K562 (cell line): Measurements from ENCODE around the gene PKD1. TPM values are rescaled to one million over a fixed set of nuclear protein-coding genes. Genes with fewer than 3 reads are reported as not detected.

ENCODE experiments used
- CGGBP1 ChIP-seq: fragments of 250-450 bp; sonication (Bioruptor Pico); IDR thresholded peaks from 2 replicates; pipeline ENCODE4 v1.9.0; 2021; ENCODE audit warnings: mild to moderate bottlenecking
- CXXC5 ChIP-seq: fragments of 250-450 bp; sonication (Bioruptor Pico); IDR thresholded peaks from 2 replicates; pipeline ENCODE4 v1.8.0; 2022; ENCODE audit warnings: inconsistent platforms, mild to moderate bottlenecking, moderate library complexity
- EGR1 ChIP-seq: fragments of 450-650 bp; conservative IDR thresholded peaks from 2 replicates; pipeline ENCODE4 v1.6.1; 2017; ENCODE audit warnings: mild to moderate bottlenecking
- MAX ChIP-seq: sonication (generic); formaldehyde crosslinking; IDR thresholded peaks from 2 replicates; pipeline ENCODE4 v1.9.0; 2022; ENCODE audit warnings: mild to moderate bottlenecking, missing genetic modification reagents
- POLR2A ChIP-seq: fragments of 450-650 bp; conservative IDR thresholded peaks from 2 replicates; pipeline ENCODE4 v1.6.1; 2016
- RBFOX2 ChIP-seq: fragments of 200-400 bp; formaldehyde crosslinking; IDR thresholded peaks from 2 replicates; pipeline ENCODE4 v1.6.1; 2017; ENCODE audit warnings: low read depth, mild to moderate bottlenecking, low read length, moderate library complexity
- RBM15 ChIP-seq: fragments of 200-400 bp; formaldehyde crosslinking; IDR thresholded peaks from 2 replicates; pipeline ENCODE4 v1.6.1; 2018; ENCODE audit warnings: mild to moderate bottlenecking, low read length, moderate library complexity; ENCODE audit not compliant: insufficient read depth
- SIN3B ChIP-seq: fragments of 450-650 bp; IDR thresholded peaks from 2 replicates; pipeline ENCODE4 v1.6.1; 2017; ENCODE audit warnings: low read depth, mild to moderate bottlenecking, moderate library complexity
- SMAD4 ChIP-seq: fragments of 250-450 bp; sonication (Bioruptor Pico); conservative IDR thresholded peaks from 2 replicates; pipeline ENCODE4 v1.8.0; 2021; ENCODE audit warnings: inconsistent platforms, mild to moderate bottlenecking, moderate library complexity
- TEAD4 ChIP-seq, 2 experiments: sonication (generic) in 1 of 2; formaldehyde crosslinking in 1 of 2; IDR thresholded peaks; 2 replicates each; pipeline versions ENCODE4 v1.6.1 to v1.8.0; 2012 to 2022; ENCODE audit warnings: borderline replicate concordance in 1 of 2, inconsistent platforms in 1 of 2, low read length in 1 of 2, mild to moderate bottlenecking in 1 of 2, missing genetic modification reagents in 1 of 2
- TFAP4 ChIP-seq: sonication (generic); formaldehyde crosslinking; IDR thresholded peaks from 2 replicates; pipeline ENCODE4 v1.8.0; 2022; ENCODE audit warnings: missing genetic modification reagents, mild to moderate bottlenecking, moderate library complexity, borderline replicate concordance
- polyA plus RNA-seq, 8 experiments: library from polyadenylated mRNA; depleted of rRNA in 4 of 8; stranded (reverse) in 5 of 8; unstranded in 3 of 8; fragments of >200 nt; fragmentation: Nextera tagmentation in 2 of 8; fragmentation: Illumina TruSeq in 1 of 8; extraction: Ambion mirVana in 2 of 8; extraction: Trizol in 1 of 8; gene quantifications; 2 replicates each; pipeline versions ENCODE4 v1.2.1 to v1.2.3, GENCODE V29; 2011 to 2014; ENCODE audit warnings: inconsistent platforms in 1 of 8, missing spikeins in 1 of 8
- total RNA-seq, 7 experiments: library from RNA; depleted of rRNA in 6 of 7; stranded (reverse); fragments of >200 nt in 6 of 7; fragmentation: Illumina TruSeq in 2 of 7; extraction: Trizol in 2 of 7; gene quantifications; 2 replicates each; pipeline versions ENCODE4 v1.2.1 to v1.2.3, GENCODE V29; 2011 to 2021; ENCODE audit warnings: low replicate concordance in 1 of 7
- TF ChIP-seq, protein P1 (sequence below): sonication (generic); formaldehyde crosslinking; IDR thresholded peaks from 2 replicates; pipeline ENCODE4 v1.8.0; 2022; ENCODE audit warnings: mild to moderate bottlenecking, missing genetic modification reagents, borderline replicate concordance
- TF ChIP-seq, protein P2 (sequence below), 2 experiments: fragments of 450-650 bp; formaldehyde crosslinking in 1 of 2; IDR thresholded peaks; 2 replicates each; pipeline versions ENCODE4 v1.4.0 to v1.6.1; 2014 to 2020; ENCODE audit warnings: mild to moderate bottlenecking in 2 of 2, borderline replicate concordance in 1 of 2, low read depth in 1 of 2

Gene PKD1
- total and polyA plus RNA-seq, 9 of the 15 experiments (the other 6 are each of a cell fraction or from before 2014, with no cell fraction given) = 0.23 to 93.5 (median 12.6) TPM

GRCh38 chr16:2148714-2149629, 13.3 kb upstream of the PKD1 start (continued):
- TF ChIP-seq, protein P1, sequence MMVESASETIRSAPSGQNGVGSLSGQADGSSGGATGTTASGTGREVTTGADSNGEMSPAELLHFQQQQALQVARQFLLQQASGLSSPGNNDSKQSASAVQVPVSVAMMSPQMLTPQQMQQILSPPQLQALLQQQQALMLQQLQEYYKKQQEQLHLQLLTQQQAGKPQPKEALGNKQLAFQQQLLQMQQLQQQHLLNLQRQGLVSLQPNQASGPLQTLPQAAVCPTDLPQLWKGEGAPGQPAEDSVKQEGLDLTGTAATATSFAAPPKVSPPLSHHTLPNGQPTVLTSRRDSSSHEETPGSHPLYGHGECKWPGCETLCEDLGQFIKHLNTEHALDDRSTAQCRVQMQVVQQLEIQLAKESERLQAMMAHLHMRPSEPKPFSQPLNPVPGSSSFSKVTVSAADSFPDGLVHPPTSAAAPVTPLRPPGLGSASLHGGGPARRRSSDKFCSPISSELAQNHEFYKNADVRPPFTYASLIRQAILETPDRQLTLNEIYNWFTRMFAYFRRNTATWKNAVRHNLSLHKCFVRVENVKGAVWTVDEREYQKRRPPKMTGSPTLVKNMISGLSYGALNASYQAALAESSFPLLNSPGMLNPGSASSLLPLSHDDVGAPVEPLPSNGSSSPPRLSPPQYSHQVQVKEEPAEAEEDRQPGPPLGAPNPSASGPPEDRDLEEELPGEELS (CRISPR knock-in tag) = 0 out of 2 replicates have a peak, but pooled peaks have one; percentile 46
- TF ChIP-seq RBM15 (no peak), POLR2A (0 out of 2 replicates have a peak, but pooled peaks have one; percentile 0), TEAD4 (IDR thresholded peaks at IDR 0.05; ENCODE audit: low read length) (no peak), TEAD4 (CRISPR knock-in tag; IDR thresholded peaks at IDR 0.05; ENCODE audit: borderline replicate concordance) (0 out of 2 replicates have a peak, but pooled peaks have one; percentile 12), SMAD4 (peak; percentile 83), CGGBP1 (peak; percentile 48; the same call in 1 of the 2 replicates), CXXC5 (peak; percentile 62), MAX (CRISPR knock-in tag) (peak; percentile 50; the same call in 1 of the 2 replicates), SIN3B (peak; percentile 67; the same call in 1 of the 2 replicates), EGR1 (no peak), RBFOX2 (peak; percentile 48), TFAP4 (CRISPR knock-in tag) (peak; percentile 60; the same call in 1 of the 2 replicates)
- TF ChIP-seq, protein P2, sequence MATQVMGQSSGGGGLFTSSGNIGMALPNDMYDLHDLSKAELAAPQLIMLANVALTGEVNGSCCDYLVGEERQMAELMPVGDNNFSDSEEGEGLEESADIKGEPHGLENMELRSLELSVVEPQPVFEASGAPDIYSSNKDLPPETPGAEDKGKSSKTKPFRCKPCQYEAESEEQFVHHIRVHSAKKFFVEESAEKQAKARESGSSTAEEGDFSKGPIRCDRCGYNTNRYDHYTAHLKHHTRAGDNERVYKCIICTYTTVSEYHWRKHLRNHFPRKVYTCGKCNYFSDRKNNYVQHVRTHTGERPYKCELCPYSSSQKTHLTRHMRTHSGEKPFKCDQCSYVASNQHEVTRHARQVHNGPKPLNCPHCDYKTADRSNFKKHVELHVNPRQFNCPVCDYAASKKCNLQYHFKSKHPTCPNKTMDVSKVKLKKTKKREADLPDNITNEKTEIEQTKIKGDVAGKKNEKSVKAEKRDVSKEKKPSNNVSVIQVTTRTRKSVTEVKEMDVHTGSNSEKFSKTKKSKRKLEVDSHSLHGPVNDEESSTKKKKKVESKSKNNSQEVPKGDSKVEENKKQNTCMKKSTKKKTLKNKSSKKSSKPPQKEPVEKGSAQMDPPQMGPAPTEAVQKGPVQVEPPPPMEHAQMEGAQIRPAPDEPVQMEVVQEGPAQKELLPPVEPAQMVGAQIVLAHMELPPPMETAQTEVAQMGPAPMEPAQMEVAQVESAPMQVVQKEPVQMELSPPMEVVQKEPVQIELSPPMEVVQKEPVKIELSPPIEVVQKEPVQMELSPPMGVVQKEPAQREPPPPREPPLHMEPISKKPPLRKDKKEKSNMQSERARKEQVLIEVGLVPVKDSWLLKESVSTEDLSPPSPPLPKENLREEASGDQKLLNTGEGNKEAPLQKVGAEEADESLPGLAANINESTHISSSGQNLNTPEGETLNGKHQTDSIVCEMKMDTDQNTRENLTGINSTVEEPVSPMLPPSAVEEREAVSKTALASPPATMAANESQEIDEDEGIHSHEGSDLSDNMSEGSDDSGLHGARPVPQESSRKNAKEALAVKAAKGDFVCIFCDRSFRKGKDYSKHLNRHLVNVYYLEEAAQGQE (IDR thresholded peaks at IDR 0.05; ENCODE audit: borderline replicate concordance) = 0 out of 2 replicates have a peak, but pooled peaks have one; percentile 19
- TF ChIP-seq, protein P2 (CRISPR knock-in tag; IDR thresholded peaks at IDR 0.05; ENCODE audit: low read depth) = no peak
